Ovary (tissue), 3 donors: ENCODE data around the gene AGBL4.

Source experiments
- EP300 ChIP-seq: sonication (generic); formaldehyde crosslinking; IDR thresholded peaks from one replicate; pipeline ENCODE4 v1.6.1; 2017; ENCODE audit warnings: antibody characterized with exemption
- TF ChIP-seq, protein P1 (sequence below), 3 donors: fragments of 450-650 bp in 2 of 3; fragments of 200-600 bp in 1 of 3; IDR thresholded peaks; one replicate each; pipeline versions ENCODE4 v1.5.1 to v1.8.0; 2016 to 2022; ENCODE audit warnings: antibody characterized with exemption in 3 of 3, mild to moderate bottlenecking in 1 of 3
- donor health status: DM: no; HTN: no; CAD: no.

GRCh38 chr1:49240709-49241221 is 783.0 kb downstream of the AGBL4 start:
- TF ChIP-seq, protein P1, sequence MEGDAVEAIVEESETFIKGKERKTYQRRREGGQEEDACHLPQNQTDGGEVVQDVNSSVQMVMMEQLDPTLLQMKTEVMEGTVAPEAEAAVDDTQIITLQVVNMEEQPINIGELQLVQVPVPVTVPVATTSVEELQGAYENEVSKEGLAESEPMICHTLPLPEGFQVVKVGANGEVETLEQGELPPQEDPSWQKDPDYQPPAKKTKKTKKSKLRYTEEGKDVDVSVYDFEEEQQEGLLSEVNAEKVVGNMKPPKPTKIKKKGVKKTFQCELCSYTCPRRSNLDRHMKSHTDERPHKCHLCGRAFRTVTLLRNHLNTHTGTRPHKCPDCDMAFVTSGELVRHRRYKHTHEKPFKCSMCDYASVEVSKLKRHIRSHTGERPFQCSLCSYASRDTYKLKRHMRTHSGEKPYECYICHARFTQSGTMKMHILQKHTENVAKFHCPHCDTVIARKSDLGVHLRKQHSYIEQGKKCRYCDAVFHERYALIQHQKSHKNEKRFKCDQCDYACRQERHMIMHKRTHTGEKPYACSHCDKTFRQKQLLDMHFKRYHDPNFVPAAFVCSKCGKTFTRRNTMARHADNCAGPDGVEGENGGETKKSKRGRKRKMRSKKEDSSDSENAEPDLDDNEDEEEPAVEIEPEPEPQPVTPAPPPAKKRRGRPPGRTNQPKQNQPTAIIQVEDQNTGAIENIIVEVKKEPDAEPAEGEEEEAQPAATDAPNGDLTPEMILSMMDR (IDR thresholded peaks at IDR 0.05) = no peak
- no peak for TF ChIP-seq EP300
